Liver (tissue), 9 donors: ENCODE data around the gene SRPX2. TPM values are rescaled to one million over a fixed set of nuclear protein-coding genes. Genes with fewer than 3 reads are reported as not detected.

Experiments
- DNase-seq: peaks from one replicate; pipeline ENCODE4 v3.0.0-alpha.2; 2017; ENCODE audit warnings: low spot score
- H3K27ac ChIP-seq, 2 donors: one replicate each; pipeline ENCODE4 v1.7.0; 2013; ENCODE audit warnings: inconsistent platforms in 2 of 2, low read length in 2 of 2, control low read depth in 1 of 2, low read depth in 1 of 2, mild to moderate bottlenecking in 1 of 2
- H3K27me3 ChIP-seq, 4 donors: one replicate each; pipeline versions ENCODE4 v1.6.1 to v1.7.0; 2013; ENCODE audit warnings: low read length in 3 of 4, inconsistent platforms in 1 of 4, mild to moderate bottlenecking in 1 of 4, moderate library complexity in 1 of 4; ENCODE audit not compliant: control insufficient read depth in 4 of 4, insufficient read depth in 4 of 4
- H3K36me3 ChIP-seq, 4 donors: one replicate each; pipeline versions ENCODE4 v1.6.1 to v1.7.0; 2013; ENCODE audit warnings: low read length in 3 of 4, mild to moderate bottlenecking in 3 of 4, low read depth in 1 of 4, moderate library complexity in 1 of 4; ENCODE audit not compliant: control insufficient read depth in 4 of 4, insufficient read depth in 3 of 4
- H3K4me1 ChIP-seq, 4 donors: one replicate each; pipeline versions ENCODE4 v1.6.1 to v1.7.0; 2013; ENCODE audit warnings: low read length in 3 of 4, mild to moderate bottlenecking in 3 of 4, moderate library complexity in 1 of 4; ENCODE audit not compliant: control insufficient read depth in 4 of 4, insufficient read depth in 4 of 4
- H3K4me3 ChIP-seq, 3 donors: one replicate each; pipeline versions ENCODE4 v1.6.1 to v1.7.0; 2013; ENCODE audit warnings: low read length in 3 of 3, control low read depth in 1 of 3, low read depth in 1 of 3, mild to moderate bottlenecking in 1 of 3
- H3K9ac ChIP-seq, 2 donors: one replicate each; pipeline ENCODE4 v1.7.0; 2013; ENCODE audit warnings: low read length in 2 of 2, mild to moderate bottlenecking in 2 of 2, moderate library complexity in 2 of 2, control low read depth in 1 of 2, low read depth in 1 of 2
- H3K9me3 ChIP-seq, 4 donors: one replicate each; pipeline versions ENCODE4 v1.6.1 to v1.7.0; 2013; ENCODE audit warnings: low read length in 3 of 4; ENCODE audit not compliant: control insufficient read depth in 4 of 4
- CTCF ChIP-seq: fragments of 150-350 bp; IDR thresholded peaks from 2 replicates; pipeline ENCODE4 v1.5.1; 2017; ENCODE audit warnings: improper control_type of control experiment, low read depth, low read length; ENCODE audit not compliant: missing input control
- EGR1 ChIP-seq, 2 donors: IDR thresholded peaks; 2 replicates each; pipeline ENCODE4 v1.6.1; 2016 to 2018; ENCODE audit warnings: antibody characterized with exemption in 2 of 2, low read depth in 2 of 2
- FOXA1 ChIP-seq: IDR thresholded peaks from 2 replicates; pipeline ENCODE4 v1.6.1; 2016; ENCODE audit warnings: antibody characterized with exemption
- FOXA2 ChIP-seq: IDR thresholded peaks from 2 replicates; pipeline ENCODE4 v1.6.1; 2016; ENCODE audit warnings: antibody characterized with exemption
- HNF4A ChIP-seq, 2 donors: conservative IDR thresholded peaks; 2 replicates each; pipeline ENCODE4 v1.6.1; 2016; ENCODE audit warnings: antibody characterized with exemption in 2 of 2, mild to moderate bottlenecking in 2 of 2
- HNF4G ChIP-seq: IDR thresholded peaks from 2 replicates; pipeline ENCODE4 v1.6.1; 2016; ENCODE audit warnings: antibody characterized with exemption
- JUND ChIP-seq, 2 donors: IDR thresholded peaks; 2 replicates each; pipeline ENCODE4 v1.6.1; 2016; ENCODE audit warnings: antibody characterized with exemption in 2 of 2
- NR2F2 ChIP-seq: IDR thresholded peaks from 2 replicates; pipeline ENCODE4 v1.6.1; 2016; ENCODE audit warnings: antibody characterized with exemption
- RAD21 ChIP-seq, 2 donors: IDR thresholded peaks; 2 replicates each; pipeline ENCODE4 v1.6.1; 2016; ENCODE audit warnings: antibody characterized with exemption in 2 of 2, mild to moderate bottlenecking in 2 of 2
- RXRA ChIP-seq, 2 donors: IDR thresholded peaks; 2 replicates each; pipeline ENCODE4 v1.6.1; 2017 to 2018; ENCODE audit warnings: antibody characterized with exemption in 2 of 2, mild to moderate bottlenecking in 1 of 2
- SP1 ChIP-seq: IDR thresholded peaks from 2 replicates; pipeline ENCODE4 v1.6.1; 2018; ENCODE audit warnings: antibody characterized with exemption, mild to moderate bottlenecking
- TAF1 ChIP-seq: conservative IDR thresholded peaks from 2 replicates; pipeline ENCODE4 v1.6.1; 2016; ENCODE audit warnings: antibody characterized with exemption, mild to moderate bottlenecking
- YY1 ChIP-seq: IDR thresholded peaks from 2 replicates; pipeline ENCODE4 v1.6.1; 2016; ENCODE audit warnings: antibody characterized with exemption, mild to moderate bottlenecking
- ZBTB33 ChIP-seq: IDR thresholded peaks from 2 replicates; pipeline ENCODE4 v1.6.1; 2016; ENCODE audit warnings: antibody characterized with exemption
- WGBS: extraction: QIAGEN DNeasy Blood & Tissue Kit; methylation state at CpG from one replicate; pipeline ENCODE4 v1.1.7; 2013; 5-methylcytosine and 5-hydroxymethylcytosine counted together
- polyA plus RNA-seq, 2 donors: library from polyadenylated mRNA; stranded (reverse) in 1 of 2; unstranded in 1 of 2; fragments of 200-250 nt in 1 of 2; fragments of >200 nt in 1 of 2; fragmentation: Nextera tagmentation in 1 of 2; extraction: Ambion mirVana in 1 of 2; gene quantifications; one replicate each; pipeline versions ENCODE4 v1.2.1 to v1.2.3, GENCODE V29; 2013 to 2015
- total RNA-seq, 2 donors: library from RNA; depleted of rRNA; stranded (reverse); fragments of >200 nt; gene quantifications; one replicate each; pipeline ENCODE4 v1.2.3, GENCODE V29; 2014
- TF ChIP-seq, protein P1 (sequence below): IDR thresholded peaks from 2 replicates; pipeline ENCODE4 v1.6.1; 2016; ENCODE audit warnings: antibody characterized with exemption, mild to moderate bottlenecking
- TF ChIP-seq, protein P2 (sequence below): IDR thresholded peaks from 2 replicates; pipeline ENCODE4 v1.6.1; 2016; ENCODE audit warnings: antibody characterized with exemption
- donor health status: healthy.
- donor health status: healthy.
- donor health status: healthy.
- donor health status: healthy.
- donor health status: healthy.

The SRPX2 gene
- total and polyA plus RNA-seq, 4 donors, result 0.47 to 7.8 (median 4.7) TPM

DNA sequence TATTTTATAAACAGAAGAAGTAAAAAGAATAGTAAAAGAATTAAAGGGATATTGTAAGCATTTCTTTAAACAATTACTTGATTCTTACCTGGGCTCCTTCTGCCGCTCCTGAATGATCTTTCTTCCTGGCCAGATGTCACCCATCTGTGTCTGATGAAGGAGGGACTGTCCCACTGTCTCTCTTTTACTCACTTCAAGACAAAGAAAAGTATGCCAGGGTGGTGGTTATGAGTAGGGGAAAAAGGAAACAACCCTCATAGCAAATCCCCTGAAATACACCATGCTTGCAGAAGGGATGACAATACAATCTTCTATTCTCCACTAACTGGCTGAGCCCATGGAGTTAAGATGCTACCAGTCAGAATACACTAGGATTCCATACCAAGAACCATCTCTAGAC, 56.8 kb downstream of the SRPX2 start:
- 95% methylated on average over 1 of the region's 1 CpG for WGBS
- Histone ChIP-seq H3K9ac (no peak overlapping the region), H3K36me3 (peaks cover 2 to 5% (median 4%) of the 10 kb centered on the region in 4 donors), H3K4me1 (no peaks in the 10 kb centered on the region), H3K4me3 (no peak overlapping the region), H3K27me3 (no peaks in the 10 kb centered on the region), H3K27ac (no peak overlapping the region), H3K9me3 (no peaks in the 10 kb centered on the region)
- DNase-seq, result no peak
- no peak for TF ChIP-seq FOXA2

- Histone ChIP-seq H3K27me3 (no peaks in the 10 kb centered on the region), H3K36me3 (peaks cover 2 to 5% (median 4%) of the 10 kb centered on the region in 4 donors), H3K9me3 (no peaks in the 10 kb centered on the region), H3K4me3 (no peak overlapping the region), H3K4me1 (peaks cover 0 to 4% (median 0%) of the 10 kb centered on the region in 4 donors), H3K9ac (no peak overlapping the region), H3K27ac (no peak overlapping the region)
- no peak for DNase-seq
- TF ChIP-seq SP1, result no peak
- TF ChIP-seq FOXA1, result no peak
- no peak for TF ChIP-seq YY1
- TF ChIP-seq NR2F2, result no peak
- no peak for TF ChIP-seq HNF4A (conservative IDR thresholded peaks at IDR 0.05)
- no peak for TF ChIP-seq RXRA (IDR thresholded peaks at IDR 0.05)
- TF ChIP-seq FOXA2, result no peak
- WGBS, result 58% methylated on average over 3 of the region's 3 CpGs
Observed at GRCh38 chrX:100704581-100705203, 60.7 kb downstream of the SRPX2 start.

- Histone ChIP-seq H3K27me3 (no peaks in the 10 kb centered on the region), H3K27ac (no peak overlapping the region), H3K36me3 (no peaks in the 10 kb centered on the region), H3K9me3 (no peaks in the 10 kb centered on the region), H3K4me3 (no peak overlapping the region), H3K4me1 (peaks cover 0 to 4% (median 2%) of the 10 kb centered on the region in 4 donors), H3K9ac (no peak overlapping the region)
- 86% methylated on average over 3 of the region's 3 CpGs for WGBS
- DNase-seq, result no peak
- TF ChIP-seq SP1 (no peak), NR2F2 (no peak), HNF4A (conservative IDR thresholded peaks at IDR 0.05) (no peak), RAD21 (IDR thresholded peaks at IDR 0.05) (no peak), FOXA1 (no peak), CTCF (no peak), RXRA (IDR thresholded peaks at IDR 0.05) (no peak), YY1 (no peak), EGR1 (IDR thresholded peaks at IDR 0.05; ENCODE audit: low read depth in 2 of 2) (no peak), ZBTB33 (no peak), JUND (IDR thresholded peaks at IDR 0.05) (no peak), FOXA2 (no peak), HNF4G (no peak), TAF1 (no peak)
- TF ChIP-seq, protein P1, sequence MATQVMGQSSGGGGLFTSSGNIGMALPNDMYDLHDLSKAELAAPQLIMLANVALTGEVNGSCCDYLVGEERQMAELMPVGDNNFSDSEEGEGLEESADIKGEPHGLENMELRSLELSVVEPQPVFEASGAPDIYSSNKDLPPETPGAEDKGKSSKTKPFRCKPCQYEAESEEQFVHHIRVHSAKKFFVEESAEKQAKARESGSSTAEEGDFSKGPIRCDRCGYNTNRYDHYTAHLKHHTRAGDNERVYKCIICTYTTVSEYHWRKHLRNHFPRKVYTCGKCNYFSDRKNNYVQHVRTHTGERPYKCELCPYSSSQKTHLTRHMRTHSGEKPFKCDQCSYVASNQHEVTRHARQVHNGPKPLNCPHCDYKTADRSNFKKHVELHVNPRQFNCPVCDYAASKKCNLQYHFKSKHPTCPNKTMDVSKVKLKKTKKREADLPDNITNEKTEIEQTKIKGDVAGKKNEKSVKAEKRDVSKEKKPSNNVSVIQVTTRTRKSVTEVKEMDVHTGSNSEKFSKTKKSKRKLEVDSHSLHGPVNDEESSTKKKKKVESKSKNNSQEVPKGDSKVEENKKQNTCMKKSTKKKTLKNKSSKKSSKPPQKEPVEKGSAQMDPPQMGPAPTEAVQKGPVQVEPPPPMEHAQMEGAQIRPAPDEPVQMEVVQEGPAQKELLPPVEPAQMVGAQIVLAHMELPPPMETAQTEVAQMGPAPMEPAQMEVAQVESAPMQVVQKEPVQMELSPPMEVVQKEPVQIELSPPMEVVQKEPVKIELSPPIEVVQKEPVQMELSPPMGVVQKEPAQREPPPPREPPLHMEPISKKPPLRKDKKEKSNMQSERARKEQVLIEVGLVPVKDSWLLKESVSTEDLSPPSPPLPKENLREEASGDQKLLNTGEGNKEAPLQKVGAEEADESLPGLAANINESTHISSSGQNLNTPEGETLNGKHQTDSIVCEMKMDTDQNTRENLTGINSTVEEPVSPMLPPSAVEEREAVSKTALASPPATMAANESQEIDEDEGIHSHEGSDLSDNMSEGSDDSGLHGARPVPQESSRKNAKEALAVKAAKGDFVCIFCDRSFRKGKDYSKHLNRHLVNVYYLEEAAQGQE, result no peak
- TF ChIP-seq, protein P2, sequence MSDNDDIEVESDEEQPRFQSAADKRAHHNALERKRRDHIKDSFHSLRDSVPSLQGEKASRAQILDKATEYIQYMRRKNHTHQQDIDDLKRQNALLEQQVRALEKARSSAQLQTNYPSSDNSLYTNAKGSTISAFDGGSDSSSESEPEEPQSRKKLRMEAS, result no peak
Observed at GRCh38 chrX:100710816-100711215, 66.8 kb downstream of the SRPX2 start.
